Panc1 (cell line): ENCODE data around the gene CNNM2. TPM values are rescaled to one million over a fixed set of nuclear protein-coding genes. Genes with fewer than 3 reads are reported as not detected.
"Not testable (repeated sequence)": the region's sequence is repeated elsewhere in the genome, so short reads cannot be mapped to it uniquely, and the experiment has no call there.

Experiments used
- ATAC-seq: fragments of 200-7000 bp; cut with Tn5 transposase; 2 replicates; pipeline ENCODE4 v1.9.1; 2020; ENCODE audit warnings: mild to moderate bottlenecking, moderate library complexity
- BruUV-seq: library from RNA; stranded (reverse); fragments of 400-500 nt; replicated peaks from 2 replicates; lab custom pipeline; 2021; lab: Mats Ljungman, UMichigan
- CTCF ChIA-PET: fragments of 300-600 bp; sonication (Branson Sonifier 250); formaldehyde crosslinking; loops from one replicate; lab custom pipeline; 2022; ENCODE audit warnings: antibody characterized with exemption; lab: Charles Lee
- POLR2A ChIA-PET: fragments of 300-600 bp; sonication (Branson Sonifier 250); formaldehyde crosslinking; loops from one replicate; lab custom pipeline; 2022; ENCODE audit warnings: antibody characterized with exemption; lab: Charles Lee
- DNase-seq: peaks from one replicate; pipeline ENCODE4 v3.0.0-alpha.2; 2010; ENCODE audit warnings: low read depth, low spot score
- H3K27ac ChIP-seq: 2 replicates; pipeline ENCODE4 v1.5.1; 2011; ENCODE audit warnings: mild to moderate bottlenecking, low read length, inconsistent platforms
- H3K27me3 ChIP-seq: fragments of 200-500 bp; sonication (Bioruptor generic); 2 replicates; pipeline ENCODE4 v1.6.0; 2014; ENCODE audit warnings: low read length, inconsistent platforms; ENCODE audit not compliant: control insufficient read depth, insufficient read depth
- H3K36me3 ChIP-seq: fragments of 200-500 bp; sonication (Bioruptor generic); 2 replicates; pipeline ENCODE4 v1.5.1; 2014; ENCODE audit warnings: inconsistent platforms, mild to moderate bottlenecking, low read length, moderate library complexity; ENCODE audit not compliant: control insufficient read depth, insufficient read depth
- H3K4me1 ChIP-seq: 2 replicates; pipeline ENCODE4 v1.5.1; 2011; ENCODE audit warnings: inconsistent platforms, mild to moderate bottlenecking, low read length, moderate library complexity; ENCODE audit not compliant: control insufficient read depth, insufficient read depth
- H3K4me3 ChIP-seq, 2 experiments: 2 replicates each; pipeline ENCODE4 v1.5.1; 2011 to 2012; ENCODE audit warnings: low read depth in 2 of 2, low read length in 2 of 2, mild to moderate bottlenecking in 2 of 2, inconsistent platforms in 1 of 2, moderate library complexity in 1 of 2
- H3K9me3 ChIP-seq: fragments of 200-500 bp; sonication (Bioruptor generic); 2 replicates; pipeline ENCODE4 v1.5.1; 2014; ENCODE audit warnings: low read depth, mild to moderate bottlenecking, inconsistent platforms, low read length, moderate library complexity; ENCODE audit not compliant: control insufficient read depth, insufficient read depth
- POLR2AphosphoS5 ChIP-seq: IDR thresholded peaks from 2 replicates; pipeline ENCODE4 v1.6.1; 2012; ENCODE audit warnings: mild to moderate bottlenecking, low read depth, low read length, moderate library complexity
- SIN3A ChIP-seq: IDR thresholded peaks from 2 replicates; pipeline ENCODE4 v1.6.1; 2012; ENCODE audit warnings: low read depth, mild to moderate bottlenecking, low read length, moderate library complexity, borderline replicate concordance; ENCODE audit not compliant: insufficient read depth
- TCF7L2 ChIP-seq: IDR thresholded peaks from 2 replicates; pipeline ENCODE4 v1.6.1; 2011; ENCODE audit warnings: mild to moderate bottlenecking, low read depth, low read length, inconsistent platforms
- in situ Hi-C: cut with HindIII; loops from 2 replicates; pipeline ENCODE4 v1.10.0; 2016; ENCODE audit warnings: low sequenced_read_pairs, low pct_unique_long_range_greater_than_20kb
- intact Hi-C: fragments of 100-400 bp; cut with micrococcal nuclease; formaldehyde crosslinking; loops from one replicate; pipeline ENCODE4 v1.10.0; 2022; ENCODE audit not compliant: unreplicated experiment
- total RNA-seq: library from RNA; stranded (reverse); gene quantifications from one replicate; pipeline ENCODE4 v1.2.1, GENCODE V29; 2021; ENCODE audit not compliant: unreplicated experiment
- TF ChIP-seq, protein P1 (sequence below), 2 experiments: IDR thresholded peaks; 2 replicates each; pipeline ENCODE4 v1.6.1; 2011 to 2012; ENCODE audit warnings: low read depth in 2 of 2, control low read depth in 1 of 2, low read length in 1 of 2, mild to moderate bottlenecking in 1 of 2, moderate library complexity in 1 of 2; ENCODE audit not compliant: insufficient read depth in 1 of 2
- TF ChIP-seq, protein P2 (sequence below): fragments of 450-650 bp; IDR thresholded peaks from 2 replicates; pipeline ENCODE4 v1.5.1; 2017; ENCODE audit warnings: mild to moderate bottlenecking

CNNM2 gene
- total RNA-seq, 1 experiment from 2014 or later = 27.1 TPM

GRCh38 chr10:102975483-102976379 is 57.6 kb downstream of the CNNM2 start:
- TSS peak; percentile 28 for BruUV-seq
- in situ Hi-C loops = no loop called here

GRCh38 chr10:102976380-102976726 is 58.3 kb downstream of the CNNM2 start:
- POLR2A ChIA-PET, H3K4me3 ChIP-seq, CTCF ChIA-PET: not testable (repeated sequence)

More at GRCh38 chr10:102975483-102976379, 57.6 kb downstream of the CNNM2 start:
- Histone ChIP-seq H3K4me1 (no peaks in the 10 kb centered on the region), H3K4me3 (no peak overlapping the region), H3K9me3 (no peaks in the 10 kb centered on the region), H3K27ac (no peak overlapping the region), H3K27me3 (no peaks in the 10 kb centered on the region), H3K36me3 (no peaks in the 10 kb centered on the region)
- POLR2A ChIA-PET = no interaction called here
- no peak for DNase-seq
- intact Hi-C loops = no loop called here
- ATAC-seq = no peak
- TF ChIP-seq, protein P1, sequence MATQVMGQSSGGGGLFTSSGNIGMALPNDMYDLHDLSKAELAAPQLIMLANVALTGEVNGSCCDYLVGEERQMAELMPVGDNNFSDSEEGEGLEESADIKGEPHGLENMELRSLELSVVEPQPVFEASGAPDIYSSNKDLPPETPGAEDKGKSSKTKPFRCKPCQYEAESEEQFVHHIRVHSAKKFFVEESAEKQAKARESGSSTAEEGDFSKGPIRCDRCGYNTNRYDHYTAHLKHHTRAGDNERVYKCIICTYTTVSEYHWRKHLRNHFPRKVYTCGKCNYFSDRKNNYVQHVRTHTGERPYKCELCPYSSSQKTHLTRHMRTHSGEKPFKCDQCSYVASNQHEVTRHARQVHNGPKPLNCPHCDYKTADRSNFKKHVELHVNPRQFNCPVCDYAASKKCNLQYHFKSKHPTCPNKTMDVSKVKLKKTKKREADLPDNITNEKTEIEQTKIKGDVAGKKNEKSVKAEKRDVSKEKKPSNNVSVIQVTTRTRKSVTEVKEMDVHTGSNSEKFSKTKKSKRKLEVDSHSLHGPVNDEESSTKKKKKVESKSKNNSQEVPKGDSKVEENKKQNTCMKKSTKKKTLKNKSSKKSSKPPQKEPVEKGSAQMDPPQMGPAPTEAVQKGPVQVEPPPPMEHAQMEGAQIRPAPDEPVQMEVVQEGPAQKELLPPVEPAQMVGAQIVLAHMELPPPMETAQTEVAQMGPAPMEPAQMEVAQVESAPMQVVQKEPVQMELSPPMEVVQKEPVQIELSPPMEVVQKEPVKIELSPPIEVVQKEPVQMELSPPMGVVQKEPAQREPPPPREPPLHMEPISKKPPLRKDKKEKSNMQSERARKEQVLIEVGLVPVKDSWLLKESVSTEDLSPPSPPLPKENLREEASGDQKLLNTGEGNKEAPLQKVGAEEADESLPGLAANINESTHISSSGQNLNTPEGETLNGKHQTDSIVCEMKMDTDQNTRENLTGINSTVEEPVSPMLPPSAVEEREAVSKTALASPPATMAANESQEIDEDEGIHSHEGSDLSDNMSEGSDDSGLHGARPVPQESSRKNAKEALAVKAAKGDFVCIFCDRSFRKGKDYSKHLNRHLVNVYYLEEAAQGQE (IDR thresholded peaks at IDR 0.05; ENCODE audit: insufficient read depth in 1 of 2, low read depth in 2 of 2, low read length in 1 of 2) = no peak
- no peak for TF ChIP-seq SIN3A
- no peak for TF ChIP-seq TCF7L2
- CTCF ChIA-PET = no interaction called here

GRCh38 chr10:102982296-102982695 is 64.2 kb downstream of the CNNM2 start:
- Histone ChIP-seq H3K27me3 (no peaks in the 10 kb centered on the region), H3K4me3 (no peak overlapping the region), H3K27ac (no peak overlapping the region), H3K9me3 (no peaks in the 10 kb centered on the region), H3K4me1 (0 out of 2 replicates have a peak, but pooled peaks cover 3% of the 10 kb centered on the region), H3K36me3 (no peaks in the 10 kb centered on the region)
- TF ChIP-seq POLR2AphosphoS5 = no peak
- peak; percentile 90 for TF ChIP-seq TCF7L2
- TF ChIP-seq SIN3A = no peak
- TF ChIP-seq, protein P1 (IDR thresholded peaks at IDR 0.05; ENCODE audit: insufficient read depth in 1 of 2, low read depth in 2 of 2, low read length in 1 of 2) = no peak
- TF ChIP-seq, protein P2, sequence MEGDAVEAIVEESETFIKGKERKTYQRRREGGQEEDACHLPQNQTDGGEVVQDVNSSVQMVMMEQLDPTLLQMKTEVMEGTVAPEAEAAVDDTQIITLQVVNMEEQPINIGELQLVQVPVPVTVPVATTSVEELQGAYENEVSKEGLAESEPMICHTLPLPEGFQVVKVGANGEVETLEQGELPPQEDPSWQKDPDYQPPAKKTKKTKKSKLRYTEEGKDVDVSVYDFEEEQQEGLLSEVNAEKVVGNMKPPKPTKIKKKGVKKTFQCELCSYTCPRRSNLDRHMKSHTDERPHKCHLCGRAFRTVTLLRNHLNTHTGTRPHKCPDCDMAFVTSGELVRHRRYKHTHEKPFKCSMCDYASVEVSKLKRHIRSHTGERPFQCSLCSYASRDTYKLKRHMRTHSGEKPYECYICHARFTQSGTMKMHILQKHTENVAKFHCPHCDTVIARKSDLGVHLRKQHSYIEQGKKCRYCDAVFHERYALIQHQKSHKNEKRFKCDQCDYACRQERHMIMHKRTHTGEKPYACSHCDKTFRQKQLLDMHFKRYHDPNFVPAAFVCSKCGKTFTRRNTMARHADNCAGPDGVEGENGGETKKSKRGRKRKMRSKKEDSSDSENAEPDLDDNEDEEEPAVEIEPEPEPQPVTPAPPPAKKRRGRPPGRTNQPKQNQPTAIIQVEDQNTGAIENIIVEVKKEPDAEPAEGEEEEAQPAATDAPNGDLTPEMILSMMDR = no peak
- peak; percentile 69; the same call in 1 of the 2 replicates for ATAC-seq
- intact Hi-C loops = no loop called here
- CTCF ChIA-PET = no interaction called here
- in situ Hi-C loops = no loop called here
- no peak for DNase-seq
- BruUV-seq = no TSS peak
- POLR2A ChIA-PET = no interaction called here

More at GRCh38 chr10:102976380-102976726, 58.3 kb downstream of the CNNM2 start:
- H3K27me3 ChIP-seq, H3K4me1 ChIP-seq, H3K36me3 ChIP-seq, DNase-seq, H3K27ac ChIP-seq, H3K9me3 ChIP-seq, ATAC-seq, in situ Hi-C loops, intact Hi-C loops, BruUV-seq: not testable (repeated sequence)
